HCT116 (cell line): ENCODE data around the gene CPZ. TPM values are rescaled to one million over a fixed set of nuclear protein-coding genes. Genes with fewer than 3 reads are reported as not detected.

Experiments used
- ATAC-seq: fragments of 200-7000 bp; cut with Tn5 transposase; 2 replicates; pipeline ENCODE4 v1.9.1; 2020; ENCODE audit warnings: mild to moderate bottlenecking, moderate library complexity
- BruUV-seq: library from RNA; stranded (reverse); fragments of 400-500 nt; replicated peaks from 2 replicates; lab custom pipeline; 2021; lab: Mats Ljungman, UMichigan
- CTCF ChIA-PET: fragments of 300-600 bp; sonication (Branson Sonifier 250); formaldehyde crosslinking; loops from one replicate; lab custom pipeline; 2021; ENCODE audit warnings: antibody characterized with exemption; lab: Charles Lee
- POLR2A ChIA-PET: fragments of 300-600, 350-600 bp; sonication (Branson Sonifier 250); formaldehyde crosslinking; loops from one replicate; lab custom pipeline; 2021; ENCODE audit warnings: antibody characterized with exemption; lab: Charles Lee
- RAD21 ChIA-PET, 2 experiments: fragments of 300-600 bp; sonication (Branson Sonifier 250); formaldehyde crosslinking; loops; one replicate each; lab custom pipeline; 2023; ENCODE audit warnings: low total read pairs in 2 of 2; ENCODE audit not compliant: uncharacterized antibody in 2 of 2, unreplicated experiment in 2 of 2, low non-redundant PET in 1 of 2; lab: Charles Lee
- DNase-seq: peaks from one replicate; pipeline ENCODE4 v3.0.0-alpha.2; 2010; ENCODE audit warnings: low read depth, low spot score
- H2AFZ ChIP-seq: fragments of 200-600 bp; shearing (Covaris generic), sonication (generic); 2 replicates; pipeline ENCODE4 v1.6.1; 2017; ENCODE audit warnings: low read depth, mixed run types, mixed read lengths, antibody characterized with exemption, low read length; ENCODE audit not compliant: poor library complexity, severe bottlenecking
- H3K27ac ChIP-seq: 2 replicates; pipeline ENCODE4 v1.5.1; 2012; ENCODE audit warnings: low read depth, low read length
- H3K27me3 ChIP-seq: fragments of 200-600 bp; sonication (generic); 2 replicates; pipeline ENCODE4 v1.6.1; 2016; ENCODE audit warnings: mixed run types, low read length, mixed read lengths; ENCODE audit not compliant: insufficient read depth
- H3K36me3 ChIP-seq, 2 experiments: fragments of 200-500 bp in 1 of 2; fragments of 200-600 bp in 1 of 2; sonication (Bioruptor generic) in 1 of 2; sonication (generic) in 1 of 2; 2 replicates each; pipeline versions ENCODE4 v1.5.1 to v1.6.1; 2014 to 2016; ENCODE audit warnings: low read length in 2 of 2, inconsistent platforms in 1 of 2, mixed read lengths in 1 of 2, mixed run types in 1 of 2; ENCODE audit not compliant: insufficient read depth in 2 of 2, control insufficient read depth in 1 of 2
- H3K4me1 ChIP-seq, 2 experiments: fragments of 200-600 bp in 1 of 2; sonication (generic) in 1 of 2; 2 replicates each; pipeline versions ENCODE4 v1.5.1 to v1.6.1; 2012 to 2017; ENCODE audit warnings: low read length in 2 of 2, inconsistent platforms in 1 of 2, mild to moderate bottlenecking in 1 of 2, mixed read lengths in 1 of 2, mixed run types in 1 of 2, moderate library complexity in 1 of 2; ENCODE audit not compliant: insufficient read depth in 2 of 2, control insufficient read depth in 1 of 2
- H3K4me2 ChIP-seq: fragments of 200-600 bp; sonication (generic); 2 replicates; pipeline ENCODE4 v1.6.1; 2017; ENCODE audit warnings: mixed run types, low read length, mixed read lengths
- H3K4me3 ChIP-seq, 2 experiments: fragments of 200-600 bp in 1 of 2; sonication (generic) in 1 of 2; replicated peaks in 1 of 2; 2 replicates each; pipeline ENCODE4 v1.5.1; 2011 to 2016; ENCODE audit warnings: low read length in 2 of 2, control low read depth in 1 of 2, low read depth in 1 of 2, mild to moderate bottlenecking in 1 of 2, mixed read lengths in 1 of 2, mixed run types in 1 of 2
- H3K79me2 ChIP-seq: fragments of 200-600 bp; sonication (generic); 2 replicates; pipeline ENCODE4 v1.6.1; 2017; ENCODE audit warnings: mild to moderate bottlenecking, mixed run types, low read length, moderate library complexity, mixed read lengths; ENCODE audit not compliant: insufficient read depth
- H3K9ac ChIP-seq: fragments of 200-600 bp; sonication (generic); 2 replicates; pipeline ENCODE4 v1.6.1; 2016; ENCODE audit warnings: low read length, mixed read lengths
- H3K9me2 ChIP-seq: fragments of 200-600 bp; sonication (generic), shearing (Covaris generic); 2 replicates; pipeline ENCODE4 v1.6.1; 2017; ENCODE audit warnings: mixed run types, mild to moderate bottlenecking, moderate library complexity; ENCODE audit not compliant: insufficient read depth
- H3K9me3 ChIP-seq, 2 experiments: fragments of 200-500 bp in 1 of 2; fragments of 200-600 bp in 1 of 2; sonication (Bioruptor generic) in 1 of 2; sonication (generic) in 1 of 2; 2 replicates each; pipeline ENCODE4 v1.6.1; 2014 to 2017; ENCODE audit warnings: low read length in 2 of 2, mixed read lengths in 2 of 2, inconsistent platforms in 1 of 2, low read depth in 1 of 2, mild to moderate bottlenecking in 1 of 2, mixed run types in 1 of 2, moderate library complexity in 1 of 2; ENCODE audit not compliant: control insufficient read depth in 1 of 2, insufficient read depth in 1 of 2
- H4K20me1 ChIP-seq: fragments of 200-600 bp; sonication (generic), shearing (Covaris generic); 2 replicates; pipeline ENCODE4 v1.6.1; 2017; ENCODE audit warnings: mixed run types, mild to moderate bottlenecking, moderate library complexity; ENCODE audit not compliant: insufficient read depth
- JUND ChIP-seq: IDR thresholded peaks from 2 replicates; pipeline ENCODE4 v1.6.1; 2012
- intact Hi-C: fragments of 100-400 bp; cut with micrococcal nuclease; formaldehyde crosslinking; loops from 2 replicates; pipeline ENCODE4 v1.10.0; 2022
- total RNA-seq: library from RNA; stranded (reverse); gene quantifications from one replicate; pipeline ENCODE4 v1.2.1, GENCODE V29; 2021; ENCODE audit not compliant: unreplicated experiment
- TF ChIP-seq, protein P1 (sequence below): IDR thresholded peaks from 2 replicates; pipeline ENCODE4 v1.6.1; 2012; ENCODE audit warnings: low read depth
- TF ChIP-seq, protein P2 (sequence below), 3 experiments: fragments of 200-600 bp in 1 of 3; sonication (generic) in 1 of 3; IDR thresholded peaks in 2 of 3; conservative IDR thresholded peaks in 1 of 3; 2 replicates each; pipeline ENCODE4 v1.5.1; 2012 to 2017; ENCODE audit warnings: low read depth in 2 of 3, low read length in 2 of 3, antibody characterized with exemption in 1 of 3, borderline replicate concordance in 1 of 3, control low read depth in 1 of 3, mild to moderate bottlenecking in 1 of 3, mixed read lengths in 1 of 3, mixed run types in 1 of 3, moderate library complexity in 1 of 3; ENCODE audit not compliant: insufficient read depth in 1 of 3

Gene CPZ
- total RNA-seq, 1 experiment from 2014 or later: not detected

DNA sequence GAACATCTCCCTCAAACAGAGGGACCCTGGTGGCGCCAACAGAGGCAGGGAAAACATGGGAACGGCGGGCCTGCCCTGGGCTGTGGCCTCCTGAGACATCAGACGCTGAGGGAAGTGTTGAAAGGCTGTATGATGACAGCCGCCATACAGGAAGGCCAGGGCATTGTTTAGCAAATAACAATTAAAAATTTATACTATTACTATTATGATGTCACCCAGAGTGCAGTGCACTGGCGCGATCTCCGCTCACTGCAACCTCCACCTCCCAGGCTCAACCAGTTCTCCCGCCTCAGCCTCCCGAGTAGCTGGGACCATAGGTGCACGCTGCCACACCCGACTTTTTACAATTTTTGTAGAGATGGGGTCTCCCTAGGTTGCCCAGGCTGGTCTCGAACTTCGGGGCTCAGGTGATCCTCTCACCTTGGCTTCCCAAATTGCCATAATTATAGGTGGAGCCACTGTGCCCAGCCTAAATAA is 54.6 kb downstream of the CPZ start:
- no peak overlapping the region for H3K27ac ChIP-seq
- RAD21 ChIA-PET: no interaction called here
- no peaks in the 10 kb centered on the region for H4K20me1 ChIP-seq
- H3K4me1 ChIP-seq: peaks cover 0 to 3% of the 10 kb centered on the region in 2 experiments; a peak in 1 of 4 replicates
- no peaks in the 10 kb centered on the region for H3K79me2 ChIP-seq
- no TSS peak for BruUV-seq
- no peak overlapping the region for H3K4me2 ChIP-seq
- H3K9me3 ChIP-seq: no peaks in the 10 kb centered on the region
- no peaks in the 10 kb centered on the region for H3K36me3 ChIP-seq
- H3K9me2 ChIP-seq: no peaks in the 10 kb centered on the region
- no peaks in the 10 kb centered on the region; the same call in 1 of the 2 replicates for H3K27me3 ChIP-seq
- ATAC-seq: no peak
- POLR2A ChIA-PET: no interaction called here
- intact Hi-C loops: no loop called here
- CTCF ChIA-PET: no interaction called here
- H3K4me3 ChIP-seq: no peak overlapping the region
- no peak overlapping the region for H2AFZ ChIP-seq
- TF ChIP-seq, protein P1, sequence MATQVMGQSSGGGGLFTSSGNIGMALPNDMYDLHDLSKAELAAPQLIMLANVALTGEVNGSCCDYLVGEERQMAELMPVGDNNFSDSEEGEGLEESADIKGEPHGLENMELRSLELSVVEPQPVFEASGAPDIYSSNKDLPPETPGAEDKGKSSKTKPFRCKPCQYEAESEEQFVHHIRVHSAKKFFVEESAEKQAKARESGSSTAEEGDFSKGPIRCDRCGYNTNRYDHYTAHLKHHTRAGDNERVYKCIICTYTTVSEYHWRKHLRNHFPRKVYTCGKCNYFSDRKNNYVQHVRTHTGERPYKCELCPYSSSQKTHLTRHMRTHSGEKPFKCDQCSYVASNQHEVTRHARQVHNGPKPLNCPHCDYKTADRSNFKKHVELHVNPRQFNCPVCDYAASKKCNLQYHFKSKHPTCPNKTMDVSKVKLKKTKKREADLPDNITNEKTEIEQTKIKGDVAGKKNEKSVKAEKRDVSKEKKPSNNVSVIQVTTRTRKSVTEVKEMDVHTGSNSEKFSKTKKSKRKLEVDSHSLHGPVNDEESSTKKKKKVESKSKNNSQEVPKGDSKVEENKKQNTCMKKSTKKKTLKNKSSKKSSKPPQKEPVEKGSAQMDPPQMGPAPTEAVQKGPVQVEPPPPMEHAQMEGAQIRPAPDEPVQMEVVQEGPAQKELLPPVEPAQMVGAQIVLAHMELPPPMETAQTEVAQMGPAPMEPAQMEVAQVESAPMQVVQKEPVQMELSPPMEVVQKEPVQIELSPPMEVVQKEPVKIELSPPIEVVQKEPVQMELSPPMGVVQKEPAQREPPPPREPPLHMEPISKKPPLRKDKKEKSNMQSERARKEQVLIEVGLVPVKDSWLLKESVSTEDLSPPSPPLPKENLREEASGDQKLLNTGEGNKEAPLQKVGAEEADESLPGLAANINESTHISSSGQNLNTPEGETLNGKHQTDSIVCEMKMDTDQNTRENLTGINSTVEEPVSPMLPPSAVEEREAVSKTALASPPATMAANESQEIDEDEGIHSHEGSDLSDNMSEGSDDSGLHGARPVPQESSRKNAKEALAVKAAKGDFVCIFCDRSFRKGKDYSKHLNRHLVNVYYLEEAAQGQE: no peak
- no peak for TF ChIP-seq JUND
- TF ChIP-seq, protein P2, sequence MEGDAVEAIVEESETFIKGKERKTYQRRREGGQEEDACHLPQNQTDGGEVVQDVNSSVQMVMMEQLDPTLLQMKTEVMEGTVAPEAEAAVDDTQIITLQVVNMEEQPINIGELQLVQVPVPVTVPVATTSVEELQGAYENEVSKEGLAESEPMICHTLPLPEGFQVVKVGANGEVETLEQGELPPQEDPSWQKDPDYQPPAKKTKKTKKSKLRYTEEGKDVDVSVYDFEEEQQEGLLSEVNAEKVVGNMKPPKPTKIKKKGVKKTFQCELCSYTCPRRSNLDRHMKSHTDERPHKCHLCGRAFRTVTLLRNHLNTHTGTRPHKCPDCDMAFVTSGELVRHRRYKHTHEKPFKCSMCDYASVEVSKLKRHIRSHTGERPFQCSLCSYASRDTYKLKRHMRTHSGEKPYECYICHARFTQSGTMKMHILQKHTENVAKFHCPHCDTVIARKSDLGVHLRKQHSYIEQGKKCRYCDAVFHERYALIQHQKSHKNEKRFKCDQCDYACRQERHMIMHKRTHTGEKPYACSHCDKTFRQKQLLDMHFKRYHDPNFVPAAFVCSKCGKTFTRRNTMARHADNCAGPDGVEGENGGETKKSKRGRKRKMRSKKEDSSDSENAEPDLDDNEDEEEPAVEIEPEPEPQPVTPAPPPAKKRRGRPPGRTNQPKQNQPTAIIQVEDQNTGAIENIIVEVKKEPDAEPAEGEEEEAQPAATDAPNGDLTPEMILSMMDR (IDR thresholded peaks at IDR 0.05 in 2 of 3, conservative IDR thresholded peaks at IDR 0.05 in 1 of 3; ENCODE audit: borderline replicate concordance in 1 of 3, insufficient read depth in 1 of 3, low read depth in 2 of 3, low read length in 2 of 3): no peak
- TF ChIP-seq, all 23 proteins: peak for 0
- no peak for DNase-seq
- H3K9ac ChIP-seq: no peak overlapping the region
